Spleen (tissue), 13 donors: ENCODE data around the gene PITHD1. TPM values are rescaled to one million over a fixed set of nuclear protein-coding genes. Genes with fewer than 3 reads are reported as not detected.
"Not testable (repeated sequence)": the region's sequence is repeated elsewhere in the genome, so short reads cannot be mapped to it uniquely, and the experiment has no call there.

Experiments
- DNase-seq: peaks from one replicate; pipeline ENCODE4 v3.0.0-alpha.2; 2020
- H3K27ac ChIP-seq, 8 donors: fragments of 200-600 bp; sonication (generic) in 7 of 8; 1 replicate in 4 of 8; 2 replicates in 4 of 8; pipeline versions ENCODE4 v1.5.0 to v1.8.0; 2016 to 2021; ENCODE audit warnings: inconsistent platforms in 4 of 8, mild to moderate bottlenecking in 4 of 8, moderate library complexity in 1 of 8
- H3K27me3 ChIP-seq, 7 donors: fragments of 200-600 bp; sonication (generic) in 6 of 7; replicated peaks in 1 of 7; 1 replicate in 4 of 7; 2 replicates in 3 of 7; pipeline versions ENCODE4 v1.5.0 to v1.8.0; 2016 to 2021; ENCODE audit warnings: inconsistent platforms in 3 of 7, mild to moderate bottlenecking in 1 of 7
- H3K36me3 ChIP-seq, 6 donors: fragments of 200-600 bp; sonication (generic) in 5 of 6; 1 replicate in 4 of 6; 2 replicates in 2 of 6; pipeline versions ENCODE4 v1.5.0 to v1.8.0; 2016 to 2021; ENCODE audit warnings: inconsistent platforms in 2 of 6
- H3K4me1 ChIP-seq, 6 donors: fragments of 200-600 bp; sonication (generic) in 5 of 6; 1 replicate in 3 of 6; 2 replicates in 3 of 6; pipeline versions ENCODE4 v1.5.0 to v1.8.0; 2016 to 2021; ENCODE audit warnings: inconsistent platforms in 3 of 6
- H3K4me3 ChIP-seq, 8 donors: fragments of 200-600 bp; sonication (generic) in 7 of 8; 1 replicate in 4 of 8; 2 replicates in 4 of 8; pipeline versions ENCODE4 v1.5.0 to v1.8.0; 2016 to 2021; ENCODE audit warnings: inconsistent platforms in 4 of 8, mild to moderate bottlenecking in 4 of 8, moderate library complexity in 2 of 8
- H3K9me3 ChIP-seq, 8 donors: fragments of 200-600 bp; sonication (generic) in 7 of 8; 1 replicate in 4 of 8; 2 replicates in 4 of 8; pipeline versions ENCODE4 v1.5.0 to v1.8.0; 2016 to 2021; ENCODE audit warnings: inconsistent platforms in 4 of 8
- CTCF ChIP-seq, 11 experiments: fragments of 200-600 bp in 7 of 11; fragments of 450-650 bp in 4 of 11; sonication (generic) in 4 of 11; IDR thresholded peaks in 8 of 11; conservative IDR thresholded peaks in 3 of 11; 1 replicate in 7 of 11; 2 replicates in 4 of 11; pipeline versions ENCODE4 v1.4.0 to v1.8.0; 2016 to 2021; ENCODE audit warnings: antibody characterized with exemption in 11 of 11, inconsistent platforms in 4 of 11, mild to moderate bottlenecking in 1 of 11
- POLR2A ChIP-seq, 3 donors: fragments of 450-650 bp; IDR thresholded peaks; one replicate each; pipeline ENCODE4 v1.5.1; 2017; ENCODE audit warnings: antibody characterized with exemption in 3 of 3, mild to moderate bottlenecking in 1 of 3
- POLR2AphosphoS5 ChIP-seq, 3 donors: sonication (generic); formaldehyde crosslinking; IDR thresholded peaks; one replicate each; pipeline ENCODE4 v1.5.1; 2017; ENCODE audit warnings: antibody characterized with exemption in 3 of 3
- WGBS, 5 donors: extraction: QIAGEN DNeasy Blood & Tissue Kit in 3 of 5; methylation state at CpG; one replicate each; pipeline versions ENCODE4 v1.1.5 to v1.1.7; 2013 to 2018; 5-methylcytosine and 5-hydroxymethylcytosine counted together
- intact Hi-C: fragments of 100-400 bp; cut with DNase I; formaldehyde crosslinking; loops from one replicate; pipeline ENCODE4 v1.15.0; 2023; ENCODE audit warnings: low total_unique reads
- long read RNA-seq, 2 donors: transcript quantifications; one replicate each; lab custom pipeline, GENCODE V29; 2026
- polyA plus RNA-seq, 3 donors: library from polyadenylated mRNA; stranded (reverse); fragments of 200-250 nt; gene quantifications; one replicate each; pipeline ENCODE4 v1.2.1, GENCODE V29; 2013
- total RNA-seq, 7 donors: library from RNA; depleted of rRNA in 3 of 7; stranded (reverse); fragments of >200 nt in 3 of 7; fragmentation: NEBNext Ultra II Directional in 4 of 7; extraction: Animal tissue kit (Norgen Biotek cat#: 25700) in 4 of 7; gene quantifications; one replicate each; pipeline versions ENCODE4 v1.1.0 to v1.2.1, GENCODE V29; 2016 to 2021
- donor health status: healthy with polysubstance abuse.
- donor health status: DM: no; HTN: no; CAD: no; lungs with moderate emphysema.
- donor health status: DM: no; HTN: no; CAD: no.
- donor health status: Bipolar disorder and iron deficiency.
- donor health status: healthy.
- donor health status: DM: no; HTN: no; CAD: no.
- donor health status: DM: yes; HTN: yes; CAD: no.

PITHD1 gene
- 10 to 100 TPM; 43.9 to 68.5 (median 52.4) TPM for total RNA-seq
- 10 to 100 TPM; 48.3 to 65.3 (median 51.6) TPM for polyA plus RNA-seq
- long read RNA-seq, donor 1, transcript PITHD1-201 (6 exons, 1,603 nt): major isoform, 15 of 15 reads
- long read RNA-seq, donor 1, partial matches to known transcripts: 0 of 15 reads
- long read RNA-seq, donor 1, other reads (novel, unspliced or antisense): 0 of 15 reads
- long read RNA-seq, donor 2, transcript PITHD1-201 (6 exons, 1,603 nt): major isoform, 16 of 54 reads
- long read RNA-seq, donor 2, partial matches to known transcripts: 38 of 54 reads
- long read RNA-seq, donor 2, other reads (novel, unspliced or antisense): 0 of 54 reads

- Histone ChIP-seq H3K27me3 (no peaks in the 10 kb centered on the region), H3K36me3 (peaks cover 0 to 34% (median 7%) of the 10 kb centered on the region in 6 donors), H3K9me3 (no peaks in the 10 kb centered on the region), H3K27ac (peak within 1 kb of the TSS; percentile 85 to 93 (median 92)), H3K4me3 (peak within 1 kb of the TSS; percentile 70 to 96 (median 82)), H3K4me1 (peaks cover 20 to 70% (median 39%) of the 10 kb centered on the region in 6 donors)
- 0 to 2% (median 0%) methylated on average over 17 to 90 of the region's 91 CpGs for WGBS, 5 donors
- intact Hi-C loops: no loop called here
- peak; percentile 94 for DNase-seq
- TF ChIP-seq CTCF (IDR thresholded peaks at IDR 0.05 in 8 of 11, conservative IDR thresholded peaks at IDR 0.05 in 3 of 11) (peak in 1 of 11 experiments; percentile 28), POLR2A (IDR thresholded peaks at IDR 0.05) (peak; percentile 26 to 60 (median 53)), POLR2AphosphoS5 (IDR thresholded peaks at IDR 0.05) (peak; percentile 96 to 98 (median 98))
These were observed at the start of gene PITHD1 for GRCh38 chr1:23777979-23778814. PITHD1 (plus strand) TSS chr1:23778418; CDS start chr1:23778516, 98 bp downstream.

DNA sequence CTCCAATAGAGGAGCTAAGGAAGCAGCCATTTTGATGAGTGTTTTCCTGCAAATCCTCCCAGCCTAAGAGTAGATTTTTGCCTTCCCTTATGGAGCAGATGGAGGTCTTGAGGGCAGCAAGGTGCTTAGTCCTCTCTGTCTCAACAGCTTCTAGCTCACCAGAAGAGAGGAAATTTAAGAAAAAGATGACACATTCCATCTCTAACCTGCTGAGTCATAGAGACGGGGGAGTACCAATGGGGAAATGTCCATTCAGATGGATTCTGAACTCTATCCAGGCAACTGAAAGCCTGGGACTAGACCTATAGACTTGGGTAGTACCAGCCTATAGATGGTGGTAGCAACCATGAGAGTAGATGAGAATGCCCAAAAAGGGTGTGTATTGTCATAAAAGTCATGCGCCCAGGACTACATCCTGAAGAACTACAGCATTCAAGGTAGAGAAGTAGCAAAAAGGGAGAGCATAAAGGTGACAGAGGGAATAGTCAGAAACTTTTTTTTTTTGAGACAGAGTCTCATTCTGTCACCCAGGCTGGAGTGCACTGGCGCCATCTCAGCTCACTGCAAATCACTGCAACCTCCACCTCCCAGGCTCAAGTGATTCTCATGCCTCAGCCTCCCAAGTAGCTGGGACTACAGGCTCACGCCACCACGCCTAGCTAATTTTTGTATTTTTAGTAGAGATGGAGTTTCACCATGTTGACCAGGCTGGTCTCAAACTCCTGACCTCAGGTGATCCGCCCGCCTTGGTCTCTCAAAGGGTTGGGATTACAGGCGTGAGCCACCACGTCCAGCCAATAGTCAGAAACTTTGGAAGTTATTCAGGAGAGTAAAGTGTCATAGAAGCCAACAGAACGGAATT lies 45.6 kb upstream of the PITHD1 start:
- DNase-seq: peak; percentile 27
- no peak for TF ChIP-seq POLR2A (IDR thresholded peaks at IDR 0.05)
- no peak for TF ChIP-seq CTCF (IDR thresholded peaks at IDR 0.05 in 8 of 11, conservative IDR thresholded peaks at IDR 0.05 in 3 of 11)
- no peak for TF ChIP-seq POLR2AphosphoS5 (IDR thresholded peaks at IDR 0.05)

GRCh38 chr1:23733281-23733680 lies 44.9 kb upstream of the PITHD1 start:
- H3K9me3 ChIP-seq, H3K27ac ChIP-seq, intact Hi-C loops, H3K27me3 ChIP-seq, H3K4me3 ChIP-seq, H3K36me3 ChIP-seq: not testable (repeated sequence)
- DNase-seq: peak; percentile 3
- WGBS, 5 donors: 90 to 95% (median 94%) methylated on average over 5 of the region's 5 CpGs
- peaks cover 0 to 25% (median 10%) of the 10 kb centered on the region in 6 donors for H3K4me1 ChIP-seq

More for the DNA sequence above, 45.6 kb upstream of the PITHD1 start:
- no peaks in the 10 kb centered on the region for H3K9me3 ChIP-seq
- peaks cover 0 to 32% (median 17%) of the 10 kb centered on the region in 6 donors for H3K4me1 ChIP-seq
- H3K27me3 ChIP-seq: no peaks in the 10 kb centered on the region
- H3K4me3 ChIP-seq: no peak overlapping the region
- H3K27ac ChIP-seq: no peak overlapping the region
- intact Hi-C loops: no loop called here
- WGBS, 5 donors: 89 to 96% (median 92%) methylated on average over 10 of the region's 10 CpGs
- no peaks in the 10 kb centered on the region for H3K36me3 ChIP-seq

DNA sequence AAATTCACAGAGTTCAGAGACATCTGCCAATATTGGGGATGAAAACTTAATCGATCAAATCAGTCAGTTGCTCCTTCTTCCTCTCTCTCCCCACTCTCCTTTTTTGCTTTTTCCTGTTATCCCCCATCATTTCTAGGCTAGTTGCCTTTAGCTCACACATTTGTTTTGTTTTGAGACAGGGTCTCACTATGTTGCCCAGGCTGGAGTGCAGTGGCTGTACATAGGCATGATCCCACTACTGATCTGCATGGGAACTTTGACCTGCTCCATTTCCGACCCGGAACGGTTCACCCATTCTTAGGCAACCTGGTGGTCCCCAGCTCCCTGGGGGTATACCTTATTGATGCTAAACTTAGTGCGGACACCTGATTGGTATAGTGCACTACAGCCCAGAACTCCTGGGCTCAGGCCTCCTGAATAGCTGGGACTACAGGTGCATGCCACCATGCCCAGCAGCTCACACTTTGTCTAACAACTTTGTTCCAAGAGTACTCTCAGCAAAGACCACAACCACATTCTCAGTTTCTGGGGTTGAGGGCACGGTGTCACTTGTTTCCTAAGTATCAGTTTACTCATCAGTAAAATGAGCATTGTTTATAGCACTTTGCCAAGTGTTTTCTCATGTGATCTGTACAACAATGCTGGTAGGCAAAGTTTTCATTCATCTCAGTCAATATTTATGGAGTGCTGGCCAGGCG lies 41.6 kb upstream of the PITHD1 start:
- Histone ChIP-seq H3K9me3 (no peaks in the 10 kb centered on the region), H3K27ac (no peak overlapping the region), H3K4me1 (no peaks in the 10 kb centered on the region), H3K27me3 (no peaks in the 10 kb centered on the region), H3K36me3 (no peaks in the 10 kb centered on the region), H3K4me3 (no peak overlapping the region)
- DNase-seq: peak; percentile 14
- intact Hi-C loops: no loop called here
- TF ChIP-seq CTCF (IDR thresholded peaks at IDR 0.05 in 8 of 11, conservative IDR thresholded peaks at IDR 0.05 in 3 of 11) (no peak), POLR2AphosphoS5 (IDR thresholded peaks at IDR 0.05) (no peak), POLR2A (IDR thresholded peaks at IDR 0.05) (no peak)
- 89 to 92% (median 91%) methylated on average over 7 of the region's 7 CpGs for WGBS, 5 donors
